Hematopoietic multipotent progenitor cell treated with erythropoietin and hydrocortisone succinate and interleukin-3 and kit ligand, for 15 days (in vitro differentiated cells): ENCODE data around the gene SLC40A1.
A peak's percentile ranks its signal among the peaks of the same experiment; 100 is the strongest.
"Not testable (repeated sequence)": the region's sequence is repeated elsewhere in the genome, so short reads cannot be mapped to it uniquely, and the experiment has no call there.

Experiments used
- DNase-seq: peaks from one replicate; pipeline ENCODE4 v3.0.0-alpha.2; 2015; ENCODE audit warnings: low spot score

The SLC40A1 gene, protein sequence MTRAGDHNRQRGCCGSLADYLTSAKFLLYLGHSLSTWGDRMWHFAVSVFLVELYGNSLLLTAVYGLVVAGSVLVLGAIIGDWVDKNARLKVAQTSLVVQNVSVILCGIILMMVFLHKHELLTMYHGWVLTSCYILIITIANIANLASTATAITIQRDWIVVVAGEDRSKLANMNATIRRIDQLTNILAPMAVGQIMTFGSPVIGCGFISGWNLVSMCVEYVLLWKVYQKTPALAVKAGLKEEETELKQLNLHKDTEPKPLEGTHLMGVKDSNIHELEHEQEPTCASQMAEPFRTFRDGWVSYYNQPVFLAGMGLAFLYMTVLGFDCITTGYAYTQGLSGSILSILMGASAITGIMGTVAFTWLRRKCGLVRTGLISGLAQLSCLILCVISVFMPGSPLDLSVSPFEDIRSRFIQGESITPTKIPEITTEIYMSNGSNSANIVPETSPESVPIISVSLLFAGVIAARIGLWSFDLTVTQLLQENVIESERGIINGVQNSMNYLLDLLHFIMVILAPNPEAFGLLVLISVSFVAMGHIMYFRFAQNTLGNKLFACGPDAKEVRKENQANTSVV

DNA sequence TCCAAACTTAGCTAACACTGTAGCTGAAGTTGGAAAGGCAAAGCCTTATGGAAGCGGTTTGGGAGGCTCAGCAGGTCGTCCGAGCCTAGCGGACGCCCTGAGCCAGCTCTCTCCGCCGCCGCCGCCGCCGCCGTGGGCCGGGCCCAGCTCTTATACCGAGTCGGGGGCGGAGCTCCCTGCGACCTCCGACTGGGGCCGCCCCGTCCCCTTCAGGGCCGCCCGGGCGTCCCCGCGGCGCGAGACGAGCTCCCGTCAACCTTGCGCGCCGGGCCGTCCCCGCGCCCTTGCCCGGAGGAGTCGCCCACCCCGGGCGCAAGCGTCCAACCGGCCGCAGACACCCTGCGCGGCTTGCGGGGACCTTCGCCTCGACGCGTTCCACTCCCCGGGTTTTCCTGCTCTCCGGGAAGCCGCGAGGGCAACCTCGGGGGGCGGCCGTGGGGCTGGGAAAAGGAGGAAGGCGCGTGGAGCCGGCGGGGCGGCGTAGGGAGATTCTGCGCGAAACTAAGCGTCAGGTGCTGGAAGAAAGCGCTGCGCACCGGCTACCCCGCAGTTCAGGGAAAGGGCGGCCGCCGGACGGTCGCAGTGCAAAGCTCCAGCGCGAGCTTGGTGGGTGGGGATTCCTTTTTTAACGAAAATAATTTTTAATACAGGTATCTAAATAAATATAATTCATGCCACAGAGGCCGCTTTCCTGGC lies at the start of gene SLC40A1:
SLC40A1 (minus strand) TSS at position 129 of the 696 bp plus-strand sequence. CDS start 326 bp downstream, outside the sequence.
- peak; percentile 81 for DNase-seq

GRCh38 chr2:189629531-189630453 lies 49.2 kb upstream of the SLC40A1 start:
- no peak for DNase-seq

DNA sequence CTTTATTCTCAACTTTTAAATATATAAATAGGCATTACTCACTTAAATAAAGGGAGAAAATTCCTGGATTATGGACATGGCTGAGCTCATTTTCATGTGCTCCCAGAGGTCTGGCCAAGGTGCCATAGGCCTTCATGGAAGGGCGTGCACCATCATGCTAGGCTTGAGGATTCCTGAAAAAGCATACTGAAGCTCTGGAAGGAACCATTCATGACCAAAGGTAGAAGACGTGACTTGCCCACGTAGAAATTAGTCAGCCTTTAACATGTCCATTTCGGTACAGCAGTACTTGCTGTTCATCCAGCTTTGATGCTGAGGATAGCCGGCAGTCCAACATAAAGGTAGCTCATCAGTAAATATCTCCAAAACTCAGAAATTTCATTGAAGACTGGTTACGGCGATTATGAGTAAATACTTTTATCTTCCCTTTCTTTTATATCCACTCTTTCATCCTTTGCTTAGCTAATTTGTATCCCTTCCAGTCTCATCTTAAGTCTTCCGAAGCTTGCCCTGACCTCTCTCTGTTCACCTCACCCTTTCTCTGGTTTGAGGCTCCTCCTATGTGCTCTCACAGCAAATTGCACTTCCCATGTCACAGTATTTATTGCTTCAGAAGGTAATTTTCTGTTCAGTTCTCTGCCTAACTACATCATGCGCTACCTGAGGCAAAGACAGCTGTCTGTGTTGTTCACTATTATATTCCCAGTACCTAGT lies 48.4 kb upstream of the SLC40A1 start:
- DNase-seq: peak; percentile 53

- no peak for DNase-seq
These were observed 47.2 kb upstream of the SLC40A1 start for GRCh38 chr2:189627789-189628188.

DNA sequence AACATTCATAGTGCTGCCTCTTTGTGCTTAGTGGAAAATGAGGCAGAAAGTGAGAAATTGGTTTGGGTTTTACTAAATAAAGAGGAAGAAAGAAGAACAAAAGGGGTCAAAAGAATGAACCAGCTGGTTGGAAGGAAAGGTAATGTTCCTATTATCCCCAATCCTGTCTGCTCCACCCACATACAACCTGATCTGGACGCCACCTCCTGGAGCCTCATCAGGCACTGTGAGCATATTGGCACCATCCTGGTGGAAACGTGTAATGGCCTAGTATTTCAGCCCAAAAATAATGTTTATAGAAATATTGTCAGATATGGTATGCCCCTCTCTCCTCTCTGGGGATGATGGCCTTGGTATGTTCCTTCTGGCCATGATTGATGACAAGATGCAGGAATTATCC lies 45.0 kb upstream of the SLC40A1 start:
- no peak for DNase-seq

DNA sequence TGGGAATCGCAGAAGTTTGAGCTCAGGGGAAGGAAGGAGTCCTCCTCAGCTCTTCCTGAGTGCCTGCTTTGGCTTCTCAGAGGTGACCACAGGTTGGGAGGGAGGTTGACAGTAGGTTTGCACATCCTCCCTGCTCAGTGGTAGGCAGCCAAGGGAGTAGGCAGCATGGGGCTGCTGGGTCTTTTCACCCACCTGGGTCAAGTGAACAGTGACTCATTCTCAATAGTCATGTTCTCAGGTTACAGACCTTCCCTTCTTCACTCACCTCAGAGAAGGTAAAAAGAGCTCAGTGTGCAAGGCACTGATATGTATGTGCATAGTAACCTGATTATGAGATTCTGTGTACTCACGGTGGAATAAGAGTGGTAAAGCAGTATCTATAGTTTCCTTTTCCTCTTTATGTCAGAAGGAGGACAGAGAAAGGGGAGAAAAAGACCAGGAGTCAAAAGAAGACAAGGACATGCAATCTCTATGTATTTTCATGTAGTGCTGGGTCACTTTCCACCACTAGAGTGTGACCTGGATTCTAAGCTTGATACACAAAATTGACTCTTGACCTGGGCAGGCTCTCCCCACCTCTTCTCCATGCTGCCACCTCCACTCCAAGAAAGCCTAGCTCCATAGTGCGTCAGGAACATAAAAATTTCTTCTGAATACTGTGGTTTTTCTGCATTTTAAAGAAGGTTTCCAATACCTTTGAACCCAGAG lies 44.2 kb upstream of the SLC40A1 start:
- DNase-seq: no peak

DNA sequence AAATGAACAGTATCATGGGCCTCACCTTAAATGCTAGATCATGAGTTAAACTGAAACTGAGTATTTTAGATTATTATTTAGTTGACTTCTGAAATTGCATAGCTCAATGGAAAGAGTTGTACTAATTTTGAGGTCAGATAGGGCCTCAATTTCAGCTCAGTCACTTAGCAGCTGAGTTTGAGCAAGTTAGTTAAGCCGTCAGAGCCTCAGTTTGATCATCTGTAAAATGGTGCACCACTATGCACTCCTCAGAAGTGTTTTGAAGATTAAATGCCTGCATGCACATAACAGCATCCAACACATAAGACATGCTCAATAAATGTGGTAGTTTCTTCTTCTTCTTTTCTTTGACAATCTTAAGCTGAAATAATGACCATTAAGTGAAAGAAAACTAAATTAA lies 42.5 kb upstream of the SLC40A1 start:
- DNase-seq: no peak

DNA sequence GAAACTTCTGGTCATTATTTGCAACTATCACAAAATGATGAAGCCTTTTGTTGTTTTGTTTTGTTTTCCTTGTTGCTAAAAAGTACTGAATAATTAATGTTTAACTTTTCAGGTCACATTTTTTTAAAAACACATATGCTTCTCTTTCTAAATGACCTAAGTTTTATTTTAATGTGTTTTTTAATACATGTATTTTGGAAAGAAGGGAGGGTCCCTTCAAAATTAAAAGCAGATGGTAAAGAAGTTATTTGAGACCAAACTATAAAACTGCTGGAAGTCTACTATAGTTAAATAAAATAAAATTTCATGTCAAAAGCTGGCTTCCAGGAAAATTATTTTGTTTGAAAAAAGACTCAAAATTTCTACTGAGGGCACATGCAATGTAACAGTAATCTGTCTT lies 41.2 kb upstream of the SLC40A1 start:
- no peak for DNase-seq

GRCh38 chr2:189618197-189618596 lies 37.6 kb upstream of the SLC40A1 start:
- DNase-seq: no peak

DNA sequence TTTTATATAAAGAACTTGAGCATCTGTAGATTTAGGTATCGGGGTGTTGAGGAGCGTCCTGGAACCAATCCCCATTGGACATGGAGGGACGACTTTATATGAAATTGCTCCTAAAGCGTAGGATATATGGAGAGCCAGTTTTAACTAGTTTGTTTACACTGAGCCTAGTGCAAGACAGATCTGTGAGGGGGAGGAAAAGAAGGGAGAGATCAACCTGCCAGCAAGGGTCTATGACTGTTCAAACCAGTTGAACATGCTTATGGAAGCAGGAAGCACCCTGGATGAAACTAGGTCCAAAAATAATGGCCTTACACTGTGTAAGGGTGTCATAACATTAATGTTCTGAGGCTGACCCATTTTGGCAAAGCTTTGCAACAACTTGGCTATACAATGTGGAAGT lies 34.0 kb upstream of the SLC40A1 start:
- DNase-seq: no peak

GRCh38 chr2:189613650-189614420 lies 33.2 kb upstream of the SLC40A1 start:
- DNase-seq: peak; percentile 71

DNA sequence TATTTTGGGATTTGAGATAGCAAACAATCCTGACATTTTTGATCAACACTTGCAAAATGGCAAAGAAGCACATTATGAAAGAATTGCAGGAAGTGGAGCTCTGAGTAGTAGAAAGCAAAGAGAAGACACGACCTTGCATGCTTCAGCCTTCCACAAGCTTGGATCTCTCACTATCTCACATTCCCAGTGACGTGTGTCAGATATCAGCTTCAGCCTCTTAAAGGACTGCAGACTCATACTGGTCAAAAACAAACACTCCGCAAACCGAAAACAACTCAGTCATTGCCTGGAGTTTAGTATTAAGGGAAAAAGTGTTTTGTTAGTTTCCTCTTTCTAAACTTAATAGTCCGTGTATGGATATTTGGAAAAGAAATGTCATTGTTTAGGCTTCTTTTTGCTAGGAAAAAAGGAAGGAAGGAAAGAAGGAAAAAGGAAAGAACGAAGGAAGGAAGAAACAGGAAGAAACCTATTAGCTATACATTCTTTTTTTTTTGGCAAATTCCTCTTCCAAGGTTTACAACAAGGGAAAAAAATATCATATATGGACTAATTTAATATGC lies 32.6 kb upstream of the SLC40A1 start:
- peak; percentile 91 for DNase-seq

GRCh38 chr2:189610700-189611099 lies 30.1 kb upstream of the SLC40A1 start:
- DNase-seq: no peak

- DNase-seq: no peak
These were observed 29.3 kb upstream of the SLC40A1 start for GRCh38 chr2:189609853-189610252.

DNA sequence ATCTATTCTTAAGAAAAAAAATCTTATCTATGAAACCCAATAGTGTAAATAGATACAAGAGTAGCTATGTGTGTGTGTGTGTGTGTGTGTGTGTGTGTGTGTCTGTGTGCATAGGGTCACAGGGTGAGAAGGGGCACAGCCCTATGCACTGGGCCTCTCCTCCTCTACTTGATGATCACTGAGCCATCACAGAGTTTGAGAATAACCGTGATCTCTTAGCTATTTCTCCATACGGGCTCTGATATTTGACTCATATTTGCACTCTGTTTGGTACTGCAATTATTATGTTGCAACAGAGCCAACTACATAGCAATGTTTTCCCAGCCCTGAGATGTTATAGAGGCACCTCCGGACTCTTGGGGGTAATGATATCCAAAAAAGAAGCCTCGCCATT lies 28.8 kb upstream of the SLC40A1 start:
- DNase-seq: no peak

DNA sequence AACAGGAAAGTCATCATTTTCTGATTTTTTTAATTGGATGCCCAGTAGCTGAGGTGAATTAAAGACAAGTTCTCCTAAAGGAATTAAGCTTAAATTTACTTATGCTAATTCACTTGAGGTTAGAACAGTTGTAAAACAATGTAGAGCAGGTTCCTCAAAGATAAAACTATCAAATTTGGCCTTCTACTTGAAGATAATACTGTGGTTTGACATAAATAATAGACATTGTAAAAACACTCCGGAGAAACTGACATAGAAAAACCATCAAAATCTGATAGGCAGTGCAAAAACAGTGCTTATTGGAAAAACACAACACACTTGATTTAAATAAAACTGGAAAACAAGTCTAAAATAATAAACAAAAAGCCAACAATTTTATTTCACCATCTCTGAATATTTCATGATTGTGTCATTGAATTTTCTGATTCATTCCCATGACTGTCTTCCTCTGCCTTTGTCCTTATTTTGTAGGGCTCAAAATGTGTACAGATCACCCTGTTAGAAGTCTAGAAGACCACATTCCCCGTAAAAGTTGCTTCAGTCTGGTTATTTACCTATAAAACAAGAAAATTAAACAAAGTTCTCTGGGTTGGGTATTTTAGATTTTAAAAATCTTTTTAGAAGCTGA lies 28.3 kb upstream of the SLC40A1 start:
- DNase-seq: no peak

DNA sequence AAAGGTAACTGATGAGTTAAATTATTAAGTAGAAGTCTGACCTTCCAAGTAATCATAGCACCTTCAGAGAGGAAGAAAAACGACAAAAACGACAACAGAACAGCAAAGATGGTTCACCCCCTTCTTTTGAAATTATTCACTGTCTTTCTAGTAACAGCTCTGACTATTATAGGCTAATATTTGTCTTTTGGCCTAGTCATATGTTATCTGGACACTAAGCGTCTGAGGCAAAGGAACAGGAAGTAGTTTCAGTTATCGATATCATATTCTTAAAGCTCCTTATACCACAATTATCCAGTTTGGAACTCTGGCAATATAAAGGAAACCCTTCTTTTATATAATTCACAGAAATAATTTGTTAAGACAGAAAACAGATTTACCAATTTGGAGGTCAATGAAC lies 27.6 kb upstream of the SLC40A1 start:
- DNase-seq: peak; percentile 32

- DNase-seq: no peak
These were observed 21.6 kb upstream of the SLC40A1 start for GRCh38 chr2:189602233-189602632.

GRCh38 chr2:189601652-189602051 lies 21.1 kb upstream of the SLC40A1 start:
- not testable (repeated sequence) for DNase-seq
